ENCODE results near the gene RIN2. TPM values are rescaled to one million over a fixed set of nuclear protein-coding genes. Genes with fewer than 3 reads are reported as not detected.

RIN2 gene
- total RNA-seq, 4 donors from 2014 or later = 17.9 to 30.9 (median 22.6) TPM

GRCh38 chr20:19756761-19757486 lies 1.1 kb upstream of the RIN2 start:
- Histone ChIP-seq H3K4me3 (peak overlapping the region; percentile 82 to 100 (median 94)), H3K4me1 (peaks cover 31 to 36% of the 10 kb centered on the region in 2 donors), H3K27me3 (no peaks in the 10 kb centered on the region), H3K36me3 (no peaks in the 10 kb centered on the region), H3K9me3 (no peaks in the 10 kb centered on the region), H3K27ac (peak overlapping the region; percentile 97 to 99 (median 98))
- in situ Hi-C loops (cut with MboI; ENCODE audit: low sequenced_read_pairs in 4 of 4) = loop anchor here in 1 of 4 donors (10.0 kb wide), 1 partner anchor 62 kb away; no protein-coding TSS in a partner anchor
- intact Hi-C loops (cut with DNase I; ENCODE audit: low total_unique reads) = loop anchor here (1.0 to 2.0 kb wide), 2 partner anchors 22 to 65 kb away; no protein-coding TSS in a partner anchor
- TF ChIP-seq POLR2A (IDR thresholded peaks at IDR 0.05) = no peak
- DNase-seq (no peak), ATAC-seq (no peak)

GRCh38 chr20:19757487-19758132 lies 448 bp upstream of the RIN2 start:
- no peaks in the 10 kb centered on the region for H3K9me3 ChIP-seq
- in situ Hi-C loops (cut with MboI; ENCODE audit: low sequenced_read_pairs in 4 of 4) = loop anchor here in 1 of 4 donors (10.0 kb wide), 1 partner anchor 63 kb away; no protein-coding TSS in a partner anchor
- H3K4me3 ChIP-seq = peak overlapping the region; percentile 82 to 100 (median 94)
- peaks cover 31 to 39% of the 10 kb centered on the region in 2 donors for H3K4me1 ChIP-seq
- intact Hi-C loops (cut with DNase I; ENCODE audit: low total_unique reads) = loop anchor here (1.0 to 2.0 kb wide), 2 partner anchors 23 to 65 kb away; no protein-coding TSS in a partner anchor
- DNase-seq = peak; percentile 89 to 91
- ATAC-seq = peak; percentile 67 to 72
- no peaks in the 10 kb centered on the region for H3K36me3 ChIP-seq
- no peaks in the 10 kb centered on the region for H3K27me3 ChIP-seq
- H3K27ac ChIP-seq = peak overlapping the region; percentile 97 to 99 (median 98)
- TF ChIP-seq POLR2A (IDR thresholded peaks at IDR 0.05) = peak; percentile 46 to 62
- no peak for TF ChIP-seq CTCF (IDR thresholded peaks at IDR 0.05 in 4 of 5, conservative IDR thresholded peaks at IDR 0.05 in 1 of 5)

- intact Hi-C loops (cut with DNase I; ENCODE audit: low total_unique reads) (no loop called here), in situ Hi-C loops (cut with MboI; ENCODE audit: low sequenced_read_pairs in 4 of 4) (loop anchor here in 1 of 4 donors (10.0 kb wide), 1 partner anchor 64 kb away; no protein-coding TSS in a partner anchor)
- peak; percentile 57 to 70 for DNase-seq
- Histone ChIP-seq H3K27ac (peak overlapping the region; percentile 97 to 99 (median 98)), H3K4me3 (peak overlapping the region; percentile 82 to 100 (median 94)), H3K9me3 (no peaks in the 10 kb centered on the region), H3K4me1 (peaks cover 31 to 39% of the 10 kb centered on the region in 2 donors), H3K27me3 (no peaks in the 10 kb centered on the region), H3K36me3 (no peaks in the 10 kb centered on the region)
- TF ChIP-seq POLR2A (IDR thresholded peaks at IDR 0.05) (peak in 1 of 2 donors; percentile 16), CTCF (IDR thresholded peaks at IDR 0.05 in 4 of 5, conservative IDR thresholded peaks at IDR 0.05 in 1 of 5) (peak in 2 of 5 experiments; percentile 8 to 18)
- ATAC-seq = peak; percentile 32 to 39
Measured at GRCh38 chr20:19758501-19759331, 658 bp downstream of the RIN2 start.

- in situ Hi-C loops (cut with MboI; ENCODE audit: low sequenced_read_pairs in 4 of 4) = no loop called here
Measured at GRCh38 chr20:19760371-19760721, 2.3 kb downstream of the RIN2 start.

More at GRCh38 chr20:19760371-19760721, 2.3 kb downstream of the RIN2 start:
- peaks cover 35 to 39% of the 10 kb centered on the region in 2 donors for H3K4me1 ChIP-seq
- no peak for TF ChIP-seq CTCF (IDR thresholded peaks at IDR 0.05 in 4 of 5, conservative IDR thresholded peaks at IDR 0.05 in 1 of 5)
- TF ChIP-seq POLR2A (IDR thresholded peaks at IDR 0.05) = no peak
- intact Hi-C loops (cut with DNase I; ENCODE audit: low total_unique reads) = no loop called here
- H3K4me3 ChIP-seq = peak overlapping the region in 1 of 4 donors; percentile 82
- H3K36me3 ChIP-seq = no peaks in the 10 kb centered on the region
- no peaks in the 10 kb centered on the region for H3K27me3 ChIP-seq
- DNase-seq (no peak), ATAC-seq (no peak)
- H3K9me3 ChIP-seq = no peaks in the 10 kb centered on the region
- peak overlapping the region; percentile 97 to 99 (median 98) for H3K27ac ChIP-seq

All from gastrocnemius medialis (tissue), 4 donors.